Measurements from ENCODE around the gene DBNDD1. TPM values are rescaled to one million over a fixed set of nuclear protein-coding genes. Genes with fewer than 3 reads are reported as not detected.

DBNDD1 gene
- polyA plus RNA-seq, 1 of the 3 experiments (the other 2 are of a cell fraction): 27.9 TPM

DNA sequence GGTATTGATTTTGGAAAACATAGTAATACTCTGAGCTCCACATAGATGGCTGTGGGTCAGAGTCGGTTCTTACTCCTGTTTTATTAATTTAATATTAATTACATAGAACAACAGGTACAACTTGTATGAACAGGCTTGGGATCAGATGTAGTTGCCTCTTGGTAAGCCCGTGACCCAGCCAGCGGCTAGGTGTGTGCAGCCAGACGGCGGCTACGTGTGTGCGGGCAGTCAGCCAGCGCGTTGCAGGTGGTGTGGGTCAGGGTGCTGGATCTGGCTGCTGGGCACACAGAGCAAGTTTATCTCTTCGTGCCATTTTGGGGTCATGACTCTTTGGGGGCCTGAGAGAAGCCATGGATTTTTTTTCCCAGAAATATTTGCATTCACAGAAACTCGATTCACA lies 30.3 kb downstream of the DBNDD1 start:
- Histone ChIP-seq H3K9me3 (no peaks in the 10 kb centered on the region), H3K9ac (no peak overlapping the region), H3K36me3 (replicated peaks in 1 of 2; ENCODE audit: control insufficient read depth in 1 of 2, insufficient read depth in 2 of 2, low read length in 1 of 2) (peaks cover 54 to 63% of the 10 kb centered on the region in 2 experiments), H2AFZ (ENCODE audit: low read depth) (no peak overlapping the region), H3K27ac (ENCODE audit: low read depth in 2 of 2, low read length in 1 of 2) (no peak overlapping the region), H3K9me2 (no peaks in the 10 kb centered on the region), H3K79me2 (ENCODE audit: insufficient read depth) (no peaks in the 10 kb centered on the region), H3K27me3 (ENCODE audit: insufficient read depth) (no peaks in the 10 kb centered on the region), H4K20me1 (ENCODE audit: insufficient read depth) (no peaks in the 10 kb centered on the region), H3K4me2 (no peak overlapping the region), H3F3A (replicated peaks; ENCODE audit: insufficient read depth) (peaks cover 26% of the 10 kb centered on the region), H3K4me3 (ENCODE audit: low read depth in 2 of 2, low read length in 1 of 2) (no peak overlapping the region), H3K4me1 (ENCODE audit: control insufficient read depth in 1 of 2, insufficient read depth in 2 of 2, low read depth in 1 of 2, low read length in 1 of 2) (no peaks in the 10 kb centered on the region; a peak in 1 of 4 replicates)
- POLR2A ChIA-PET: no interaction called here
- CTCF ChIA-PET: no interaction called here
- TF ChIP-seq TCF12 (IDR thresholded peaks at IDR 0.05) (no peak), REST (IDR thresholded peaks at IDR 0.05; ENCODE audit: low read depth, low read length) (no peak), RCOR1 (IDR thresholded peaks at IDR 0.05; ENCODE audit: low read length) (no peak), SMC3 (IDR thresholded peaks at IDR 0.05; ENCODE audit: low read depth, low read length) (no peak), FOXM1 (IDR thresholded peaks at IDR 0.05; ENCODE audit: low read depth) (no peak), MAX (IDR thresholded peaks at IDR 0.05; ENCODE audit: low read depth) (no peak), EZH2phosphoT487 (IDR thresholded peaks at IDR 0.05; ENCODE audit: borderline replicate concordance, low read depth) (no peak), TEAD4 (IDR thresholded peaks at IDR 0.05; ENCODE audit: borderline replicate concordance, insufficient read depth) (no peak), MXI1 (IDR thresholded peaks at IDR 0.05; ENCODE audit: low read depth, low read length) (no peak), NRF1 (IDR thresholded peaks at IDR 0.05; ENCODE audit: low read depth, low read length) (no peak), POLR2AphosphoS5 (IDR thresholded peaks at IDR 0.05; ENCODE audit: low read depth, low read length) (no peak)
- DNase-seq: no peak
- 88% methylated on average over 9 of the region's 11 CpGs for WGBS (ENCODE audit: low lambda C conversion rate)

- no peak for DNase-seq
- CTCF ChIA-PET: no interaction called here
- 99% methylated on average over 7 of the region's 7 CpGs for WGBS (ENCODE audit: low lambda C conversion rate)
Observed at GRCh38 chr16:89987169-89987568, 32.1 kb downstream of the DBNDD1 start.

More at GRCh38 chr16:89987169-89987568, 32.1 kb downstream of the DBNDD1 start:
- Histone ChIP-seq H3K9ac (no peak overlapping the region), H3K4me3 (ENCODE audit: low read depth in 2 of 2, low read length in 1 of 2) (no peak overlapping the region), H3K4me1 (ENCODE audit: control insufficient read depth in 1 of 2, insufficient read depth in 2 of 2, low read depth in 1 of 2, low read length in 1 of 2) (no peaks in the 10 kb centered on the region), H3K27ac (ENCODE audit: low read depth in 2 of 2, low read length in 1 of 2) (no peak overlapping the region), H2AFZ (ENCODE audit: low read depth) (no peak overlapping the region), H3K4me2 (no peak overlapping the region), H4K20me1 (ENCODE audit: insufficient read depth) (no peaks in the 10 kb centered on the region), H3K27me3 (ENCODE audit: insufficient read depth) (no peaks in the 10 kb centered on the region), H3K9me3 (no peaks in the 10 kb centered on the region), H3F3A (replicated peaks; ENCODE audit: insufficient read depth) (peaks cover 8% of the 10 kb centered on the region), H3K9me2 (no peaks in the 10 kb centered on the region), H3K36me3 (replicated peaks in 1 of 2; ENCODE audit: control insufficient read depth in 1 of 2, insufficient read depth in 2 of 2, low read length in 1 of 2) (peaks cover 51 to 59% of the 10 kb centered on the region in 2 experiments), H3K79me2 (ENCODE audit: insufficient read depth) (no peaks in the 10 kb centered on the region)
- POLR2A ChIA-PET: no interaction called here
- TF ChIP-seq FOXJ3 (CRISPR knock-in tag; IDR thresholded peaks at IDR 0.05): no peak
- no peak for TF ChIP-seq MXI1 (IDR thresholded peaks at IDR 0.05; ENCODE audit: low read depth, low read length)
- TF ChIP-seq RAD21 (IDR thresholded peaks at IDR 0.05; ENCODE audit: low read length): no peak
- no peak for TF ChIP-seq RCOR1 (IDR thresholded peaks at IDR 0.05; ENCODE audit: low read length)
- TF ChIP-seq EZH2phosphoT487 (IDR thresholded peaks at IDR 0.05; ENCODE audit: borderline replicate concordance, low read depth): no peak
- no peak for TF ChIP-seq EP300 (IDR thresholded peaks at IDR 0.05; ENCODE audit: borderline replicate concordance in 1 of 2, low read depth in 1 of 2, low read length in 1 of 2)
- TF ChIP-seq CHD2 (IDR thresholded peaks at IDR 0.05; ENCODE audit: low read length, partially characterized antibody): no peak
- TF ChIP-seq TAF1 (IDR thresholded peaks at IDR 0.05; ENCODE audit: borderline replicate concordance, low read depth, low read length): no peak
- no peak for TF ChIP-seq MEF2A (IDR thresholded peaks at IDR 0.05; ENCODE audit: borderline replicate concordance, low read depth)
- no peak for TF ChIP-seq POLR2AphosphoS5 (IDR thresholded peaks at IDR 0.05; ENCODE audit: low read depth, low read length)
- no peak for TF ChIP-seq SMC3 (IDR thresholded peaks at IDR 0.05; ENCODE audit: low read depth, low read length)
- TF ChIP-seq REST (IDR thresholded peaks at IDR 0.05; ENCODE audit: low read depth, low read length): no peak
- no peak for TF ChIP-seq SIN3A (IDR thresholded peaks at IDR 0.05; ENCODE audit: borderline replicate concordance, low read depth, low read length)
- no peak for TF ChIP-seq GATA2 (CRISPR knock-in tag; IDR thresholded peaks at IDR 0.05)
- no peak for TF ChIP-seq GABPA (IDR thresholded peaks at IDR 0.05; ENCODE audit: low read depth)
- no peak for TF ChIP-seq JUND (IDR thresholded peaks at IDR 0.05)

All from SK-N-SH (cell line).